ENCODE measurements around the gene PPP1CB. TPM values are rescaled to one million over a fixed set of nuclear protein-coding genes. Genes with fewer than 3 reads are reported as not detected.

The PPP1CB gene
- 131 and 161 TPM in 2 replicates for total RNA-seq

GRCh38 chr2:28751252-28751955, at the start of gene PPP1CB:
TSS of gene PPP1CB (plus strand) at chr2:28751830. CDS start at chr2:28752125, 295 bp downstream.

GRCh38 chr2:28810384-28811285, 59.0 kb downstream of the PPP1CB start, which contains the start of gene SPDYA:
TSS of gene SPDYA (plus strand) at chr2:28810834. CDS start at chr2:28816015, 5,181 bp downstream.

Other genes starting within 250 kb of the PPP1CB start
- gene SPDYA, start 59.0 kb downstream of the PPP1CB start, total RNA-seq = 0.24 and 0.97 TPM in 2 replicates
- 11.7 and 13.3 TPM in 2 replicates for gene TRMT61B, start 118.5 kb downstream of the PPP1CB start, total RNA-seq
- gene WDR43, start 142.8 kb downstream of the PPP1CB start, total RNA-seq = 79.3 and 87.1 TPM in 2 replicates
- under 0.01 TPM in 1 of 2 replicates, not detected in the other for gene TOGARAM2, start 229.5 kb downstream of the PPP1CB start, total RNA-seq

Measured in hair follicle dermal papilla cell (primary cell).